Adrenal gland (tissue), 5 donors: Measurements from ENCODE around the gene MRPS11.
"Not testable (repeated sequence)": the region's sequence is repeated elsewhere in the genome, so short reads cannot be mapped to it uniquely, and the experiment has no call there.

ENCODE experiments used
- CTCF ChIP-seq, 6 experiments: fragments of 450-650 bp in 4 of 6; fragments of 200-600 bp in 2 of 6; sonication (generic) in 1 of 6; IDR thresholded peaks; 1 replicate in 5 of 6; 2 replicates in 1 of 6; pipeline versions ENCODE4 v1.5.1 to v1.8.0; 2016 to 2021; ENCODE audit warnings: antibody characterized with exemption in 6 of 6, mild to moderate bottlenecking in 2 of 6, moderate library complexity in 1 of 6
- POLR2A ChIP-seq, 2 donors: fragments of 450-650 bp; IDR thresholded peaks; one replicate each; pipeline ENCODE4 v1.6.1; 2017; ENCODE audit warnings: antibody characterized with exemption in 2 of 2, mild to moderate bottlenecking in 2 of 2, moderate library complexity in 1 of 2
- donor health status: DM: no; HTN: no; CAD: no.

DNA sequence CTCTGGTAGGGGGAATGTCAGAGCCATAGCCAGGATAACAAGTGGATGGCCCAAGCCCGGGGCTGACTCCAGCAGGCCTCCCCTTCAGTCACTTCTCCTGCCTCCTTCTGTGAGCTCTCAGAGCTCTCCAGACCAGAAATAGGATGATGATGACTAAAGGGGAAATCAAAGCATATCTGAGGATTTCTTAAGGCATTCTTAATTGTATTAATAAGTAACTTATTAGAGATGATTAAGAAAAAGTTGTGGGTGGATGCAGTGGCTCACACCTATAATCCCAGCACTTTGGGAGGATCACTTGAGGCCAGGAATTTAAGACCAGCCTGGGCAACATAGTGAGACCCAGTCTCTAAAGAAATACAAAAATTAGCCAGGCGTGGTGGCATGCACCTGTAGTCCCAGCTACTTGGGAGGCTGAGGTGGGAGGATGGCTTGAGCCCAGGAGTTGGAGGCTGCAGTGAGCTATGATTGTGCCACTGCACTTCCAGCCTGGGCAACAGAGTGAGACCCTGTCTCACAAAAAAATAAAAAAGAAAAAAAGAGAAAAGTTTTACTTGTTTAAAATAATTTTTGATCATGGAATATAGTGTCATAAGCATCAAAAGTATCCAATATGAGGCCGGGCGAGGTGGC lies 6.3 kb downstream of the MRPS11 start:
- not testable (repeated sequence) for TF ChIP-seq CTCF, POLR2A (IDR thresholded peaks at IDR 0.05)
